ENCODE data around the gene MGMT. TPM values are rescaled to one million over a fixed set of nuclear protein-coding genes. Genes with fewer than 3 reads are reported as not detected.

The MGMT gene
- total and polyA plus RNA-seq, 2 donors (not counting 3 experiments of a cell fraction or from before 2014, with no cell fraction given): 15.0 to 15.2 TPM

DNA sequence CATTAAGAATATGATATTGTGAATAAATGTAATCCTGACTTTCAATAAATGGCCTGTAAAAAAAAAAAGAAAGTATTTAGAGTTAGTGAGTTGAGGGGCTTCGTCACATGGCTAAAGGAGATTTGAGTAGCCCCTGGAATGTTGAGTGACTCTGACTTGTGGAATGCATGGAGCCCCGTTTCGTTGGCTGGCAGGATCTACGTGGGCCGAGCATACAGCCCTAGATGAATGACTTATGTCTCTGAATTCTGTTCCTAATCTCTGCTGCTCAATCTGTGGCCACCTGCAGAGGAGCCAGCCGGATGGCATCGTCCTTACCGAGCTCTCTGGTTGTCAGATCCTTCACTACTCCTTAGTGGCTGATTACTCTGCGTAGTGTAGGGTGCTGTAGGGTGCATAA lies 155.7 kb downstream of the MGMT start:
- no peak overlapping the region for H3K27ac ChIP-seq (ENCODE audit: insufficient read depth, low read depth, low read length)
- H3K9ac ChIP-seq (replicated peaks; ENCODE audit: extremely low read depth, insufficient read depth, low read length): no peak overlapping the region
- no peaks in the 10 kb centered on the region for H3K9me3 ChIP-seq (replicated peaks; ENCODE audit: control insufficient read depth, insufficient read depth, low read length)
- no peaks in the 10 kb centered on the region for H4K20me1 ChIP-seq (replicated peaks; ENCODE audit: control insufficient read depth, extremely low read depth, insufficient read depth, low read length)
- ChIA-PET POLR2A (no interaction called here), CTCF (no interaction called here)
- TF ChIP-seq GATA2 (IDR thresholded peaks at IDR 0.05; ENCODE audit: insufficient read depth, insufficient read length, low read depth, low read length) (no peak), FOS (IDR thresholded peaks at IDR 0.05; ENCODE audit: borderline replicate concordance, insufficient read depth, low read length) (no peak), EZH2 (IDR thresholded peaks at IDR 0.05; ENCODE audit: borderline replicate concordance, low read depth, low read length, severe bottlenecking) (no peak), MAX (IDR thresholded peaks at IDR 0.05; ENCODE audit: insufficient read depth, insufficient read length) (no peak), JUN (IDR thresholded peaks at IDR 0.05; ENCODE audit: borderline replicate concordance, insufficient read depth, insufficient read length, low read depth) (no peak), POLR2A (IDR thresholded peaks at IDR 0.05; ENCODE audit: low read depth, low read length) (no peak), MYC (IDR thresholded peaks at IDR 0.05; ENCODE audit: low read depth, low read length) (no peak), POLR2AphosphoS5 (IDR thresholded peaks at IDR 0.05; ENCODE audit: insufficient read depth, low read depth, low read length) (no peak)
- TF ChIP-seq, protein P1, sequence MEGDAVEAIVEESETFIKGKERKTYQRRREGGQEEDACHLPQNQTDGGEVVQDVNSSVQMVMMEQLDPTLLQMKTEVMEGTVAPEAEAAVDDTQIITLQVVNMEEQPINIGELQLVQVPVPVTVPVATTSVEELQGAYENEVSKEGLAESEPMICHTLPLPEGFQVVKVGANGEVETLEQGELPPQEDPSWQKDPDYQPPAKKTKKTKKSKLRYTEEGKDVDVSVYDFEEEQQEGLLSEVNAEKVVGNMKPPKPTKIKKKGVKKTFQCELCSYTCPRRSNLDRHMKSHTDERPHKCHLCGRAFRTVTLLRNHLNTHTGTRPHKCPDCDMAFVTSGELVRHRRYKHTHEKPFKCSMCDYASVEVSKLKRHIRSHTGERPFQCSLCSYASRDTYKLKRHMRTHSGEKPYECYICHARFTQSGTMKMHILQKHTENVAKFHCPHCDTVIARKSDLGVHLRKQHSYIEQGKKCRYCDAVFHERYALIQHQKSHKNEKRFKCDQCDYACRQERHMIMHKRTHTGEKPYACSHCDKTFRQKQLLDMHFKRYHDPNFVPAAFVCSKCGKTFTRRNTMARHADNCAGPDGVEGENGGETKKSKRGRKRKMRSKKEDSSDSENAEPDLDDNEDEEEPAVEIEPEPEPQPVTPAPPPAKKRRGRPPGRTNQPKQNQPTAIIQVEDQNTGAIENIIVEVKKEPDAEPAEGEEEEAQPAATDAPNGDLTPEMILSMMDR (IDR thresholded peaks at IDR 0.05; ENCODE audit: extremely low read depth in 1 of 2, insufficient read depth in 1 of 2, low read depth in 1 of 2, low read length in 2 of 2): no peak
- no peak overlapping the region for H3K4me3 ChIP-seq (replicated peaks in 1 of 3; ENCODE audit: insufficient read depth in 1 of 3, low read depth in 1 of 3, low read length in 3 of 3)
- no peak overlapping the region for H2AFZ ChIP-seq (ENCODE audit: low read depth, low read length)
- dilution Hi-C loops (cut with MboI; ENCODE audit: extremely low pct_ligation_motif_present, low sequenced_read_pairs) (no loop called here), intact Hi-C loops (cut with micrococcal nuclease) (no loop called here)
- no peak for FAIRE-seq
- peaks cover 5% of the 10 kb centered on the region for H3K4me1 ChIP-seq (ENCODE audit: control insufficient read depth, extremely low read depth, insufficient read depth, low read length)
- H3K4me2 ChIP-seq (ENCODE audit: insufficient read depth, low read length): no peak overlapping the region
- DNase-seq (ENCODE audit: low read depth, low spot score): no peak
- no TSS peak for BruUV-seq (replicated peaks)
- no peaks in the 10 kb centered on the region for H3K36me3 ChIP-seq (ENCODE audit: control insufficient read depth in 2 of 2, extremely low read depth in 1 of 2, insufficient read depth in 2 of 2, low read length in 2 of 2)
- no peaks in the 10 kb centered on the region for H3K79me2 ChIP-seq (ENCODE audit: control insufficient read depth, insufficient read depth, low read length)
- H3K9me1 ChIP-seq (replicated peaks; ENCODE audit: control insufficient read depth, extremely low read depth, insufficient read depth, low read length): no peaks in the 10 kb centered on the region
- no peaks in the 10 kb centered on the region for H3K27me3 ChIP-seq (ENCODE audit: control insufficient read depth in 2 of 2, insufficient read depth in 2 of 2, low read length in 2 of 2)
